NT2/D1 (cell line): Measurements from ENCODE around the gene SLC38A7.
"Not testable (repeated sequence)": the region's sequence is repeated elsewhere in the genome, so short reads cannot be mapped to it uniquely, and the experiment has no call there.

Experiments used
- DNase-seq: peaks from one replicate; pipeline ENCODE4 v3.0.0-alpha.2; 2011; ENCODE audit warnings: low read depth, low spot score
- H3K27me3 ChIP-seq: 2 replicates; pipeline ENCODE4 v1.6.0; 2011; ENCODE audit warnings: mild to moderate bottlenecking; ENCODE audit not compliant: insufficient read length, insufficient read depth
- H3K36me3 ChIP-seq: 2 replicates; pipeline ENCODE4 v1.6.1; 2011; ENCODE audit warnings: mild to moderate bottlenecking, low read length, mixed read lengths; ENCODE audit not compliant: insufficient read depth, insufficient read length
- H3K4me1 ChIP-seq: 2 replicates; pipeline ENCODE4 v1.5.1; 2011; ENCODE audit not compliant: insufficient read depth, insufficient read length
- H3K4me3 ChIP-seq: 2 replicates; pipeline ENCODE4 v1.5.1; 2011; ENCODE audit warnings: low read depth; ENCODE audit not compliant: insufficient read length
- H3K9ac ChIP-seq: 2 replicates; pipeline ENCODE4 v1.6.0; 2011; ENCODE audit warnings: low read depth; ENCODE audit not compliant: insufficient read length
- H3K9me3 ChIP-seq: 2 replicates; pipeline ENCODE4 v1.5.1; 2011; ENCODE audit warnings: mild to moderate bottlenecking, low read length; ENCODE audit not compliant: insufficient read depth
- SUZ12 ChIP-seq: IDR thresholded peaks from 2 replicates; pipeline ENCODE4 v1.6.1; 2011; ENCODE audit not compliant: insufficient read length, insufficient read depth; ENCODE audit errors: extremely low read depth
- YY1 ChIP-seq: IDR thresholded peaks from 2 replicates; pipeline ENCODE4 v1.6.1; 2011; ENCODE audit not compliant: insufficient read length, insufficient read depth
- ZNF274 ChIP-seq: IDR thresholded peaks from 2 replicates; pipeline ENCODE4 v1.6.1; 2011; ENCODE audit warnings: mild to moderate bottlenecking, low read depth, low read length

The SLC38A7 gene

GRCh38 chr16:58670946-58671583 lies 13.5 kb downstream of the SLC38A7 start:
- no peak for DNase-seq
- H3K4me3 ChIP-seq, result no peak overlapping the region
- H3K36me3 ChIP-seq, result peaks cover 71% of the 10 kb centered on the region
- no peaks in the 10 kb centered on the region for H3K27me3 ChIP-seq
- no peaks in the 10 kb centered on the region for H3K9me3 ChIP-seq
- TF ChIP-seq SUZ12, result no peak
- TF ChIP-seq YY1, result no peak
- no peak for TF ChIP-seq ZNF274
- H3K9ac ChIP-seq, result no peak overlapping the region
- no peaks in the 10 kb centered on the region for H3K4me1 ChIP-seq

- Histone ChIP-seq H3K4me3 (no peak overlapping the region), H3K36me3 (peaks cover 63% of the 10 kb centered on the region), H3K4me1 (peaks cover 2% of the 10 kb centered on the region), H3K9ac (no peak overlapping the region), H3K27me3 (no peaks in the 10 kb centered on the region), H3K9me3 (no peaks in the 10 kb centered on the region)
- DNase-seq, result no peak
- TF ChIP-seq SUZ12 (no peak), YY1 (no peak), ZNF274 (no peak)
These were observed 14.4 kb downstream of the SLC38A7 start for GRCh38 chr16:58670177-58670576.

DNA sequence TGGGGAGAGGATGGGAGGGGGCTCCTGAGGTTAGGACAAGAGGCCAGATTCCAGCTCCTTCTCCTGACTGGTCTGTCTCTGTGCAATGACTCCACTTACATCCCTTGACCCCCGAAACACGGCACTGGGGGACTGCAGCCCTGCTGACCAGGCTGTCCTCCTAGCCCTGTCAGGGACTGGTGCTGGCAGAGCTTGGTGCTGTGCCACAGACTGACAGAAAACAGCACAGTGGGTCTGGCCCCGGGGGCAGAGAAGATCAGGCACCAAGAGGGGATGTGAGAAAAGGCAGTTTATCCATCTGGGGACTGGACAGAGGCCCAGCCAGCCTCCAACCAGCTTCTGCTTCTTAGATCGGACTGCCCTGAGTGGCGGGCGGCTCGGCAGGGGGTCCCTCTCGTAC lies 19.4 kb downstream of the SLC38A7 start:
- no peak for DNase-seq
- H3K9ac ChIP-seq, result no peak overlapping the region
- TF ChIP-seq SUZ12 (no peak), YY1 (no peak), ZNF274 (no peak)
- peaks cover 24% of the 10 kb centered on the region for H3K36me3 ChIP-seq
- no peaks in the 10 kb centered on the region for H3K9me3 ChIP-seq
- no peaks in the 10 kb centered on the region for H3K27me3 ChIP-seq
- H3K4me1 ChIP-seq, result peaks cover 2% of the 10 kb centered on the region
- H3K4me3 ChIP-seq, result no peak overlapping the region

- TF ChIP-seq YY1 (no peak), SUZ12 (no peak), ZNF274 (no peak)
- peaks cover 3% of the 10 kb centered on the region for H3K36me3 ChIP-seq
- H3K4me1 ChIP-seq, result peaks cover 2% of the 10 kb centered on the region
- no peak overlapping the region for H3K9ac ChIP-seq
- H3K4me3 ChIP-seq, result no peak overlapping the region
- DNase-seq, result peak; percentile 63
- H3K9me3 ChIP-seq, result no peaks in the 10 kb centered on the region
- no peaks in the 10 kb centered on the region for H3K27me3 ChIP-seq
These were observed 23.3 kb downstream of the SLC38A7 start for GRCh38 chr16:58661199-58661830.

GRCh38 chr16:58659911-58660310 lies 24.7 kb downstream of the SLC38A7 start:
- H3K36me3 ChIP-seq, H3K9ac ChIP-seq, H3K27me3 ChIP-seq, DNase-seq, H3K4me1 ChIP-seq, H3K9me3 ChIP-seq, H3K4me3 ChIP-seq: not testable (repeated sequence)

- H3K4me3 ChIP-seq, result no peak overlapping the region
- DNase-seq, result no peak
- no peaks in the 10 kb centered on the region for H3K4me1 ChIP-seq
These were observed 25.8 kb downstream of the SLC38A7 start for GRCh38 chr16:58658796-58659211.

DNA sequence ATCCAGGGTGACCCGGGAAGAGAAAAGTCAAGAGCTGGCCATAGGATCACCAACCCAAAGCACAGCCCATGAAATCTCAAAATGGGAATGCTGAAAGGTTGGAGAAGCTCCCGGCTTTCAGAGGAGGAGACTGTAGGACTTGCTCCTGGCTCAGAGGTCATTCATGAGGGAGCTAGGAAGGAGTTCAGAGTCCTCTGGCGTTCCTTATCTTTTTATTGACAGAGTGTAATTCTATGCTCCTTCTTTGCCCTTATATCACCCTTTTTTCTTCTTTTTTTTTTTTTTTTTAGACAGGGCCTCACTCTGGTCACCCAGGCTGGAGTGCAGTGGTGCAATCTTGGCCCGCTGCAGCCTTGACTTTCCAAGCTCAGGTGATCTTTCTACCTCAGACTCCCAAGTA lies 27.7 kb downstream of the SLC38A7 start:
- no peak for DNase-seq
- Histone ChIP-seq H3K36me3 (no peaks in the 10 kb centered on the region), H3K4me1 (peaks cover 3% of the 10 kb centered on the region), H3K9me3 (no peaks in the 10 kb centered on the region), H3K27me3 (peaks cover 12% of the 10 kb centered on the region), H3K4me3 (no peak overlapping the region), H3K9ac (no peak overlapping the region)
- no peak for TF ChIP-seq YY1
- no peak for TF ChIP-seq ZNF274
- no peak for TF ChIP-seq SUZ12

More at GRCh38 chr16:58658796-58659211, 25.8 kb downstream of the SLC38A7 start:
- H3K9me3 ChIP-seq, result no peaks in the 10 kb centered on the region
- H3K27me3 ChIP-seq, result peaks cover 12% of the 10 kb centered on the region
- TF ChIP-seq YY1, result no peak
- no peak for TF ChIP-seq SUZ12
- TF ChIP-seq ZNF274, result no peak
- no peak overlapping the region for H3K9ac ChIP-seq
- H3K36me3 ChIP-seq, result no peaks in the 10 kb centered on the region
